Stimulated activated CD4-positive, alpha-beta T cell treated with anti-CD3 and anti-CD28 coated beads, Interleukin-1b, Interleukin-23, amount 100 ng/mL, for 24 hours (primary cell): Measurements from ENCODE around the gene TSHZ2.
"Not testable (repeated sequence)": the region's sequence is repeated elsewhere in the genome, so short reads cannot be mapped to it uniquely, and the experiment has no call there.

Experiments used
- DNase-seq, 4 experiments: peaks; one replicate each; pipeline ENCODE4 v3.0.0-alpha.2; 2020; ENCODE audit warnings: low read depth in 4 of 4, low spot score in 1 of 4

Gene TSHZ2

DNA sequence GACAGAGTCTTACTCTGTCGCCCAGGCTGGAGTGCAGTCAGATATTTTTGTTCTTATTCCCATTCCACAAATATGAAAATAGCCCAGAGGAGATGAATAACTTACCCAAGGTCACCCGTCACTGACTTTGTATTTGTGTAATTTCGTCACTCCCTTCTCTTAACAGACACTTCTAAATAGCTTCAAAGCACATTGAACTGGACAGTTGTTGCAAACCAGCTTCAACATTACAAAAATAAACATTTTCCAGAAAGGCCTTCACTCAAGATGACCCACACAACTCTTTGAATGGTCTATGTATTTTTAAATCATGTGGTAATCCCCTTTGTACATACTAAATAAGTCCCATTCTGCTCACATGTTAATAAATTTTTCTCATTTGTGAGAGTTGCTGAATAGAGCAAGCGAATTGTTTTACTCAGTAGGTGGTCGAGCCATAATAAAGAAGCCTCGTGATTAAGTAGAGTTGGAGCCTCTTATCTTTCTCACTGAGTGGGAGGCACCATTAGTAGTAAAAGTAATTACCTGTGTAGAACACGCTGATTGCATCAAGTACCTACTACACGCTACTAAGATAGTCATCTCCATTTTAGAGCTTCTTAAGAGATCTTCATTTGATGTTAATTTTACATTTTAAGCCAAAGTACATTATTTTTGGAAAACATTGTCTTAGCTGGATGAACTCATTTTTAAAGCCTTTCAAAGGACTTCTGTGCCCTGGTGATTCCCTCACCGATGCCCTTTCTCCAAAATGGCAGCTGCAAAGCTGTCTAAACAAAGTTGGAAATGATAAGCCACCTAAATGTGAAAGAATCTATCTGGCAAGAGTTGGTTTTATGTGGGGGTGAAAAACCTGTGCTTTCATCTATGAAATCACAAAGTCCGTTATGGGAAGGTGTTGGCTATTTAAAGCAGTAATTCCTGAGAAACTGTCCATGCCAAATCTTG, 110.0 kb downstream of the TSHZ2 start:
- DNase-seq, result no peak

- DNase-seq, result no peak
Observed at GRCh38 chr20:53083411-53083810, 111.3 kb downstream of the TSHZ2 start.

DNA sequence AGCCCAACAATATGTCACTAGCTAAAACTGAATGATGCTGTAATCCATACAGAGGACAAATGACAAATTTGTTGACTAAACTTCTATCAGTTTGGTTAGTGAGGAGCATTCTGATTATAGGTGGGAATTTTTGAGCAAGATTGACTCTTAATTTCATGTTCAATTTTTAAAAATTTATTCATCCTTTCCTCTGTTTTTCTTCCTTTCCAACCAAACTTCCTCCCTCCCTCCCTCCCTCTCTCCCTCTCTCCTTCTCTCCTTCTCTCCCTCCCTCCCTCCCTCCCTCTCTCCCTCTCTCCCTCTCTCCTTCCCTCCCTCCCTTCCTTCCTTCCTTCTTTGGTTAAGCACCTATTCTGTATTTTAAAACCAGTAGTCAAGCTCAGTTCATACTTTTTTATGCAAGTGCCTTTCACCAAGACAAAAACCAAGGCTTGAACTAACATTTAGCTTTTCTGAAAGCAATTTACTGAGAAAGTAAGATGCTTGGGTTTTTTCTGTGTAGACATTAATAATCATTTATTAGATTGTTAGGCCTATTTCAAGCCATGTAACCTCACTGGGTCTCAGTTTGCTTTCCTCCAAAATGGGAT, 112.3 kb downstream of the TSHZ2 start:
- no peak for DNase-seq

DNA sequence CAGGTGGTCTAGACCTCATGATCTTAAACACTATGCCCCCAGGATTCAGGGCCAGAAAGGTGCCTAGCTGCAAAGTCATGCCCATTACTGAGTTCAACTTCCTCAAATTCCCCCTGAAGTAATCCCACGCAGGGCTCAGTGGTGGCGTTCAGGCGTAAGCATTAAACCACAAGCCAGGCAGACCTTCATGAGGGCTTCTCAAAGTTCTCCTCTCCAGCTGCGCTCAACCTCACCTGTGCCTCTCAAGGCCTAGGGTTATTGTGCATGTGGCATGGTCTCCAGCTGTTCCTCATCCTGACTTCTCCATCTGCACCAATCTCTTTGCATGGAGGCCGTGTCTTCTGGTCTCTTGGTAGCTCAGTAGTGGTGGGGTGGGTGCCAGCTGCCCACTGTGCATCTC, 113.6 kb downstream of the TSHZ2 start:
- DNase-seq, result no peak

- no peak for DNase-seq
Observed at GRCh38 chr20:53087037-53087777, 115.0 kb downstream of the TSHZ2 start.

- no peak for DNase-seq
Observed at GRCh38 chr20:53088786-53089185, 116.6 kb downstream of the TSHZ2 start.

DNA sequence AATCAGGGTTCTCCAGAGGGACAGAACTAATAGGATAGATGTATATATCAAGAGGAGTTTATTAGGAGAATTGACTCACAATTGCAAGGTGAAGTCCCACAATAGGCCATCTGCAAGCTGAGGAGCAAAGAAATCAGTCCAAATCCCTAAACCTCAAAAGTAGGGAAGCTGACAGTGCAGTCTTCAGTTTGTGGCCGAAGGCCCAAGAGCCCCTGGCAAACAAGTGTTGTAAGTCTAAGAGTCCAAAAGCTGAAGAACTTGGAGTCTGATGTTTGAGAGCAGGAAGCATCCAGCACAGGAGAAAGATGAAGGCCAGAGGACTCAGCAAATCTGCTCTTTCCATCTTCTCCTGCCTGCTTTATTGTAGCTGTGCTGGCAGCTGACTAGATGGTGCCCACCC, 117.7 kb downstream of the TSHZ2 start:
- not testable (repeated sequence) for DNase-seq

DNA sequence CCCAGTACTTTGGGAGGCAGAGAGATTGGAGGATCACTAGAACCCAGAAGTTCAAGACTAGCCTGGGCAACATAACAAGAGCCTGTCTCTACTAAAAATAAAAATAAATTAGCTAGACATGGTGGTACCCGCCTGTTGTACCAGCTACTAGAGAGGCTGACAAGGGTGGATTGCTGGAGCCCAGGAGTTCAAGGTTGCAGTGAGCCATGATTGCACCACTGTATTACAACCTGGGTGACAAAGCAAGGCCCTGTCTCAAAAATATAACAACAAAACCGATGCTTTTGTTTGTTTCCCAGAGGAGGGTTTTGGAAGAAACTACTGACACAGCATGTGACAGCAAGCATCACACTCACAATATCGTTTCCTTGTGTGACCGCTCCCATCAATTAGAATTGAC, 119.6 kb downstream of the TSHZ2 start:
- DNase-seq, result no peak

DNA sequence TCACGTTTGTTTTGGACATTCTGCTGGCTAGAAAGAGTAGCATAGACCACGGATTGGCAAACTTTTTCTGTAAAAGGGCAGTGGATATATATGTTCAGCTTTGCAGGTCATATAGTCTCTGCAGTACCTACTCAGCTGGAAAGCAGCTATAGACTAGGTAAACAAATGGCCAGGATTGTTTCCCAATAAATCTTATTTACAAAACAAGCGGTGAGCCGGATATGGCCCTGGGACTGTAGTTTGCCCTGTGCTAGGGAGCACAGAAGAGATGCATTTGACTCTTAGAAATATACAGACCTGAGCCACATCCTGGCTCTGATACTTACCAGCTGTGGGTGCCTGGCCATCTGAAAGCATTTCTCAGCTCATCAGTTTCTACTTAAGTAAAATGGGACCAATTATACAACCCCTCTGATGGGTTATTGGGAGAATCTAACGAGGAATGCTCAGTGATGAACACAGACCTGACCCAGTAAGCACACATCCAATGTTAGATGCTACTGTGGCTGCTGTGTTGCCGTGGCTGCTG, 120.7 kb downstream of the TSHZ2 start:
- DNase-seq, result no peak

DNA sequence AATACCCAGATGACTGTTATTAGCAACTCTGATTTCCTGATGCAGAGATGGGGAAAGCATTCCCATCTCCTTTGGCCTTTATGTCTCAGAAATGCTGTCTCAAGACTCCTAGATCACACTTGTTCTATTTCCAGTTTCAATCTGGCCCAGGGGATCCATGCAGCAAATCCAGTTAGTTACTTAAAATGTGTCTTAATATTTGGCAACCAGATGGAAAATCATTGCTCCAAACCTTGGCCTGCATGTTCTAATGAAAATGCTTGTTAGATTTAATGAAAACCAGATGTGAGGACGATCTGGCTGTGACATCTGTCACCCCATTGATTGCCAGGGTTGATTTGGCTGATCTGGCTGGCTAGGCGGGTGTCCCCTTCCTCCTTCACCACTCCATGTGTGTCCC, 125.2 kb downstream of the TSHZ2 start:
- DNase-seq, result no peak

DNA sequence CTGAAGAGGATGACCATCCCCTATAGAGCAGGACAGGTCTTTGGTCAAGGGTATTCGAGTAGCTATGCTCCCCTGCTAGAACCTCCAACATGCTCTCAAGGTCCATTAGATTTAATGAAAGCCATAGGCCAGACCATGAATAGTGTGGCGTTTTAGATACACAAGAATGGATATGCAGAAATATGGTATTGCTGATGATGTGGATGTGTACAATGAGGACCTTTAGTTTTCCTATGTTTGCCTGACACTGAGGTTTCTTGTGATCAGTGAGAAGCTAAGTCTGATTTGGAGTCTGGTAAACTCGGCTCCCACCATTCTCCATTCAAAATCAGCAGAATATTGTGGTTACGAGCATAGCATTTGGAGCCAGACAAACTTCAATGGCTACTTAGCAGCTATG, 125.6 kb downstream of the TSHZ2 start:
- no peak for DNase-seq

DNA sequence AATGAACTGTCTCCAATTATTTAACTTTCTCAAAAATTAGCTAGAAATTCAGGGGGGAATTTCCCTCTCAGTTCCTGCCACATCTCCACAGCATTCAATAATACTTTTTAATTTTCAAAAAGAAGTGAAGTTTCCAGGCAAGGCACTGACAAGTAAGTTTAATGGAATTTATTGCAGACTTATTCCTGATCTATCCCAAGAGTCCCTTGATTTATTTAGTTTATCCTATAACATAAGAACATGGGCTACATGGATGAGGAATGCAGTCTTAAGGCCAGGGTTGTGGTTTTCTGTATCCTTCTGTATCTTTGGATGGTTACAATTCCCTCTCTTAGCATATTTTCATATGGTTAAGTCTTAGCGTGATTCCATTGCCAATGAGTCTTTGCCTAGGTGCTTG, 126.5 kb downstream of the TSHZ2 start:
- no peak for DNase-seq

DNA sequence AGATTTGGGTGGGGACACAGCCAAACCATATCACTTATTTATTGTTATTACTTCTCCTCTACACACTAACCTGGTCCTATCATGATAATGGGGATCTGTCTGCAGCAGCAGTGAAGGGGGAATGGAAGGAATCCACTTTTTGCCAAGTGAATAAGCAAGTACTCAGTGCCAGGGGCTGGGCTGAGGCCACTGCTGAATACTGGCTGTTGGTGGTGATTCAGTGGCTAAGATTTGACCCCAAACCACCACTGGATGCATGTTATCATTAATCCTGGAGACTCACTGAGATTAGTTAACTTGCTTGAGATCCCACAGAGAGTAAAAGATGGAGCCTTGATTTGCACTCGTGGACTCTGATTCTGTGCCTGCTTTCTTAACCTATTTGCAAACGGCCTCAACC, 127.7 kb downstream of the TSHZ2 start:
- DNase-seq, result no peak

DNA sequence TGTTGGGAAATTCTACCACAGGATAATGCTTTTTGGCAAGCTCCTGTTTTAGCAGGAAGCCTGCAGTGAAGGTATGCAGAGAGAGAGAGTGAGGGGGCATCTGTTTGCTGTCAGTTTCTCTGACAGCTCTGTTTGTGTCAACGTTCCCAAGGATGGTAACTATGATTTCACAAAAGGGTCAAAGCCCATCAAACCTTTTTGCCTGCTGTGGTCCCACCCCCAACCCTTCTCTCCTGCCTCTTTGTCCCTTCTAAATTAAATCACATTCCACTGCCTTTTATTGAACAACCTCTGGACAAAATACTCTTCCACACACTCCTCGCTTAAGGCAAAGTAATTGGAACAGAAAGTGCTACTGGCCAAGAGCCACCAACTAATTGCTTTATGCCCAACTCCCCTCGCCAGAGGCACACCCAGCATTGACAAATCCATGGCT, 128.3 kb downstream of the TSHZ2 start:
- DNase-seq, result no peak

DNA sequence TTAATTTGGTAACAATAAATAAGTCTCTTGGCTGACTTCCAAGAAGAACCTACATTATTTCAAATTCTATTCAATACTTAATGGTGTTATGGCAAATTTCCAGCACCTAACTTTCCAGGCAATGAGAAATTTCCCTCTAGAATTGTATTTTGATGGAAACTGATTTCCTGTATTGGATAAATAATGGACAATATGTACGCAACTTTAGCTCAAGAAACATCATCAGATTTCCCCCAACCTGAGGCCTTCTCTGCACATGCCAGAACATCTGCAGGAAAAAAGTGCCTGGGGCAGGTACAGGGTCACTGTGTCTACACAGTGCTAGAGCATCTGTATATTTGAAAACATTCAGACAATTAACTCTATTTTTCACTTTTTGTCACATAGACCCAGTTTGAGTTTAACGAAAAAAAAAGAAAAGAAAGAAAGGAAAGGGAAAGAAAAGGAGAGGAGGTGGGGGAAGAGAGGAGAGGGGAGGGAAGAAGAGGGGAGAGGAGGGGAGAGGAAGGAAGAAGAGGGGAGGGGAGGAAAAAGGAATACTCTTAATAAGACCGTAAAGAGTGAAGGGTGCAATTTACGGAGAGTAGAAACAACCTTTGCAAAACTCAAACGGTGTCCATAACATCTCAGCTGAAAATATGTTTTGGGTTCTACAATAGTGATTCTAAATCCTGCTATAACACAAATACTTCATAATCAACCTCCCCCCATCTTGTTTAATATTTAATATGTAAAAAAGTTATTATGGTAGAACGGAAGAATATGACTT, 130.0 kb downstream of the TSHZ2 start:
- DNase-seq, result no peak

DNA sequence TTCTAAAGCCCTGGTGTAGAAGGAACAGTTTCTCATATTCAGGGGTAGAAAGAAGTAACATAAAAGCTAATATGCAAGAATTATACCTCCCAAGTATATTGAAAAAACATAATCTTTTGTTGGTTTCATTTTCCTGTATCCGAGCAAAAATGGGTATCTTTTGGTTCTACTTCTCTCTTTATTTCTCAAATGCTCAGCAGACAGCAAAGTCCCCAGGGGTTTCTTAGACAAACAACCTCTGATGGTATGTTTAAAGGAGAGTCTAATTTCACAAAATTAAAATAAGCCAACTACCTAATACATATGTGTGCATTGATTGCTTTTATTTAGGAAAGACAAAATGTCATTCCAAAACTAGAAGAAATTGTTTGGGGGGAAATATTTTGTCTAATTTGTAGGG, 131.0 kb downstream of the TSHZ2 start:
- no peak for DNase-seq

GRCh38 chr20:53104884-53105283, 132.7 kb downstream of the TSHZ2 start:
- no peak for DNase-seq

GRCh38 chr20:53116733-53117132, 144.6 kb downstream of the TSHZ2 start:
- DNase-seq, result no peak

- DNase-seq, result no peak
Observed at GRCh38 chr20:53122853-53123252, 150.7 kb downstream of the TSHZ2 start.

- DNase-seq, result no peak
Observed at GRCh38 chr20:53124075-53124551, 152.0 kb downstream of the TSHZ2 start.

DNA sequence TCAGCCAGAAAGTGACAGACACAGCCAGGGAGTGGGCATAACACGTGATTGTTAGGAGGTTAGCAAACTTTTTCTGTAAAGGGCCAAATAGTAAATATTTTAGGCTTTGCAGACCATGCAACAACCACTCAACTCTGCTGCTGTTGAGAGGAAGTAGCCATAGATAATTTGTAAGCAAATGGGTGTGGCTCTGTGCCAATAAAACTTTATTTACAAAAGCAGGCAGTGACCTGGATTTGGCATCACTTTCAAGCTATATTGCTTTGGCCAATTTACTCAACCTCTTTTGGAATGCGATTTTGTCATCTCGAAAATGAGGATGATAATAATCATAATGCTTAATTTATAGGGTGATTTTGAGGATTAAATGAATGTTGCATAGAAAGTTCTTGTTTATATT, 152.6 kb downstream of the TSHZ2 start:
- no peak for DNase-seq
